GM18526 (cell line): Measurements from ENCODE around the gene PGBD5.

Source experiments
- POLR2A ChIP-seq: IDR thresholded peaks from 3 replicates; pipeline ENCODE4 v1.6.1; 2011; ENCODE audit not compliant: insufficient read length; ENCODE audit errors: extremely low read depth

The PGBD5 gene

DNA sequence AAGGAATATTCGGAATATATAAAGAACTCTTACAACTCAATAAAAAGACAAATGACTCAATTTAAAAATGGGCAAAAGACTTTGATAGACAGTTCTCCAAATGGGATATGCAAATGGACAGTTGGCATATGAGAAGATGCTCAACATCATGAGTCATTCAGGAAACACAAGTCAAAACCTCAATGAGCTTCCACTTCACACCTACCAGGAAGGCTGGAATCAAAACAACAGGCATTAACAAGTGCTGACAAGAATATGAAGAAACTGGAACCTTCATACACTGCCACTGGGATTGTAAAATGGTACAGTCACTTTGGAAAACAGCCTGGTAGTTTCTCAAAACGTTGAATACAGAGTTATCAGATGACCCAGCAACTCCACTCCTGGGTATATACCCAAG lies 17.2 kb downstream of the PGBD5 start:
- no peak for TF ChIP-seq POLR2A

GRCh38 chr1:230407351-230407750 lies 18.8 kb downstream of the PGBD5 start:
- no peak for TF ChIP-seq POLR2A

- TF ChIP-seq POLR2A: no peak
Observed at GRCh38 chr1:230403442-230403841, 22.7 kb downstream of the PGBD5 start.

DNA sequence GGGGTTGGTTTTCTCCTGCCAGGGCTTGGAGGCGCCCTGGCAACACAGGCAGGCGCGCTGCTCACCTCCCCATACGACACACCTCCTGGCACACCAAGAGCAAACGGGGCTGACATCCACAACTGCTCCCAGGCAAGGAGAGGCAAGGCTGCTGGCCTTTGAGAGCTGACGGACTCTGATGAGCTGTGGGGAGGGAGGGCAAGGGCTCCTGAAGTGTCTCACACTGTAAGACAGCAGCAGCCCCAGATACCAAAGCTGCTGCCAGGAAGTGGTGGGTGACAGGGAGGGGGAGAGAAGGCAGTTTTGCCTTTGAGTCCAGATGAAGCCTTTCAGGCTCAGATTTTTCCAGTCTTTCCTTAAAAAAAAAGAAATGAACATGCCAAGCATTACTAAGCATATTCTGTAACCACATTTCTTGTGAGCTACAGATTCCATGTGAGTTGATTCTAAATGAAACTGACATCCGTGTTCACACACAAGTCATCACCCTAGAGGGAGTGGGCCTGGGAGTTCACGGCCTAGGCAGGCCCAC lies 24.3 kb downstream of the PGBD5 start:
- no peak for TF ChIP-seq POLR2A

DNA sequence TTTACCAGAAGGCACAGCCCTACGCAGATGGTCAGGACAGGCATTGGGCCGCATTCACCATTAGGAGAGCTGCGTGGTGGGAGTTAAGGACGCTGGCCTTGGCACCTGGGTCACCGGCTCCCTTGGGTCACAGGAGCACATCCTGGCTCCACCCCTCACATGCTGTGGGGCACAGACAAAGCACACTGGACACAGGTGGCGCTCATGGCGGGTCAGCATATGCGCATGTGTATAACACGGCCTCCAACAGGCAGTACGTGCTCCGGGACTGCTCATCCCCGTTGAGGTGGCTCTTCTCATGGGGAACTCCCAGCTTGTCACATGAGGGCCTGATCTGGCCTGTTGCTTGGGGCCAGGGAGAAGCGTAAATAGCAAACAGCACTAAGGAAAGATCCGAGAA lies 25.0 kb downstream of the PGBD5 start:
- TF ChIP-seq POLR2A: no peak

GRCh38 chr1:230400007-230400344 lies 26.2 kb downstream of the PGBD5 start:
- no peak for TF ChIP-seq POLR2A

GRCh38 chr1:230399321-230400006 lies 26.7 kb downstream of the PGBD5 start:
- no peak for TF ChIP-seq POLR2A

DNA sequence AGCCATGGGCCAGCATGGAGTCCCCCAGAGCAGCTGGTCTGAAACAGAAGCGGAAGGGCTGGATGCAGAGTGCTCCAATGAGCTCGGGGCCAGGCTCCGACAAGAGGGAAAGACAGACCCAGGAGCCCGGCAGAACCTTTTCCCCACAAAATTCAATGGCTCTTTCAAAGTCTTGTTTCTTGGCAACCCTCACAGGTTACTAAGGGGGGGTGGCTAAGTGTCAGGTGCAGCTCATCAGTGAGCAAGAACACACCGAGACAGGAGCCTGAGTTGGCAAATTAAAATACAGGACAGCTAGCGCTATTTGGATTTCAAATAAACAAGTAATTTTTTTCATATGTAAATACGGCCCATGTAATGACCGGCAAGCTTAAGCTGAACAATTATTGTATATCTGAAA lies 27.3 kb downstream of the PGBD5 start:
- no peak for TF ChIP-seq POLR2A

- no peak for TF ChIP-seq POLR2A
Observed at GRCh38 chr1:230396966-230397365, 29.2 kb downstream of the PGBD5 start.

DNA sequence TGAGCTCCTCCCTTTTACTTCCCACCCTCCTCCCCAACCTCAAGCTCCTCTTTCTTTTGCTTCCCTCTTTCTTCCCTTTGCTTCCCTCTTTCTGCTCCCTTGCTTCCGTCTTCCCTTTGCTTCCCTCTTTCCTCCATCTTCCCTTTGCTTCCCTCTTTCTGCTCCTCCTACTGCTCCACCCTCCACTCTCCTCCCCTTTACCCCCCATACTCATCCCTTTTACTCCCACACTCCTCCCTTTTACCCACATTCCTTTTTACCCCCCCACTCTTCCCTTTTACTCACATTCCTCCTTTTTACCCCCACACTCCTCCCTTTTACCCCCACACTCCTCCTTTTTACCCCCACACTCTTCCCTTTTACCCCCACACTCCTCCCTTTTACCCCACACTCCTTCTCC lies 30.2 kb downstream of the PGBD5 start:
- no peak for TF ChIP-seq POLR2A

GRCh38 chr1:230394741-230395140 lies 31.4 kb downstream of the PGBD5 start:
- TF ChIP-seq POLR2A: no peak

- TF ChIP-seq POLR2A: no peak
Observed at GRCh38 chr1:230394134-230394533, 32.0 kb downstream of the PGBD5 start.

GRCh38 chr1:230393722-230394121 lies 32.4 kb downstream of the PGBD5 start:
- no peak for TF ChIP-seq POLR2A

GRCh38 chr1:230392920-230393521 lies 33.1 kb downstream of the PGBD5 start:
- TF ChIP-seq POLR2A: no peak

- TF ChIP-seq POLR2A: no peak
Observed at GRCh38 chr1:230392536-230392909, 33.6 kb downstream of the PGBD5 start.

DNA sequence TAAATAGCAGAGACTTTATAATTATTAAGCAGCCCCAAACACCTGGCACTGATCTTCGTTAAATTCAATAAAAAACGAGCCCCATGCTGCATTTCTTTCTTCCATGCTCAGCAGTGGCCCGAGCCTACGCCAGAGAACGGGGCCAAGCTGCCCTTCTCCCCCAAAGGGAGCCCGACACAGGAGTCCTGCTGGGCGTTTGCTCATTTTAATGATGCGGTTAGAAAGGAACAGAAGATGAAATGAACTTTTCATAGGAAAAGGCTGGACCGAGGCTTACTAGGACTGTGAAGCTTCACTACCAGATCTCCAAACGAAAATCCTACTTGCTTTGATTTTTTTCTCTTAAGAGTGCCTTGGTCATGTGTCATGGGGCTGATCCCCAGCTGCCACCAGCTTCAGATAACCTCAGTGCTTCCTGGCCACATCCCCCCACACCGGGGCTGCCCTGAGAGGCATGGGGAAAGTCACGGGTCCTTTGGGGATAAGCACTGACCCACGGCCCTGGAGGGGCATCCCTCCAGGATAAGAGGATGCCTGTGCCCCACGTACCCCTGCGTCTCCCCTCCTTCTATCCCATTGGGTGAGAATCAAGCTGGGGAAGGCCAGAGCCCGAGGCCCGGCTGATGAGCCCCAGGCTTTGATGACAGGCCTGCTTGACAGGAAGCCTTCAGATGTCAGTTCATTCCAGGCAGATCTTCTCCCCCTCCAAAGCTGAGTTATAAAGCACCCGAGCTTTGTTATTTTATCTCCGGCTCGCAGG lies 34.2 kb downstream of the PGBD5 start:
- no peak for TF ChIP-seq POLR2A
